SU-DHL-6 (cell line): ENCODE measurements around the gene FSIP1.

Experiments used
- EZH2phosphoT487 ChIP-seq: fragments of 200-600 bp; sonication (generic), shearing (Covaris generic); conservative IDR thresholded peaks from 2 replicates; pipeline ENCODE4 v1.6.1; 2018; ENCODE audit warnings: mild to moderate bottlenecking, antibody characterized with exemption, low read length, moderate library complexity, mixed read lengths
- TF ChIP-seq, protein P1 (sequence below): fragments of 200-600 bp; sonication (generic); IDR thresholded peaks from one replicate; pipeline ENCODE4 v1.5.1; 2017; ENCODE audit warnings: antibody characterized with exemption, mild to moderate bottlenecking, low read length, moderate library complexity; ENCODE audit not compliant: insufficient read depth, poor library complexity, severe bottlenecking

DNA sequence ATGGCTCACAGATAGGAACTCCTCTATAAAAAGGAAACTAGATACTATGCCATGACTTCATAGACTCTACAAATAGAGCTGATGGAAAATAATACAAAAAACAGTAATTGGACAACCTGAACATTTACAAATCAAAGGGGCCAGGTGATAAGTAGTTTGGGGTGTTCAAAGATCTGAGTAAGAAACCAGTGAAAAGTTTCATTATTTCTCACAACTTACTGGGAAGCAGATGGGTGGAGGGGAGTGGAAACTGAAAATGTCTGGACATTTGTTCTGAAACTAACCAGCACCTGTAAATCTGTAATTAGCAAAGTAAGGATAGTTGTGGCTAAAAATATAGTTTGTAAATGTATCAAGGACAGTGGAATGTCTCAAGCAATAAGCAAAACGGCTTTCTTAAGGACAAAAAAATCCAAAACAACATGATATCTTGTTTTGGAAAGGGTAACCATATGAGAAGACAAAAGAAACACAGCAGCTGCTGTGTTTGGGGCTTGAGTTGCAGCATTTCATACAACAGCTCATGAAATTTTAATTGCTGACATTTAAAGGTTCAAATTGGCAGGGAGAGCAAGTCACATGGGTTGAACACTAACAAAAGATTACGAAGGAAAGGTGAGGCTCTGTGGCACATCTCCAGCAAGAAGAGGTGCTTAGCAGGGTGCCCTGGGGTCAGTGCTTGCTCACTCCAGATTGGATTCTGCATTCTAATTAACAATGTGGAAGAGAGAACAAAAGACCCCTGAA lies 228.5 kb downstream of the FSIP1 start:
- TF ChIP-seq, protein P1, sequence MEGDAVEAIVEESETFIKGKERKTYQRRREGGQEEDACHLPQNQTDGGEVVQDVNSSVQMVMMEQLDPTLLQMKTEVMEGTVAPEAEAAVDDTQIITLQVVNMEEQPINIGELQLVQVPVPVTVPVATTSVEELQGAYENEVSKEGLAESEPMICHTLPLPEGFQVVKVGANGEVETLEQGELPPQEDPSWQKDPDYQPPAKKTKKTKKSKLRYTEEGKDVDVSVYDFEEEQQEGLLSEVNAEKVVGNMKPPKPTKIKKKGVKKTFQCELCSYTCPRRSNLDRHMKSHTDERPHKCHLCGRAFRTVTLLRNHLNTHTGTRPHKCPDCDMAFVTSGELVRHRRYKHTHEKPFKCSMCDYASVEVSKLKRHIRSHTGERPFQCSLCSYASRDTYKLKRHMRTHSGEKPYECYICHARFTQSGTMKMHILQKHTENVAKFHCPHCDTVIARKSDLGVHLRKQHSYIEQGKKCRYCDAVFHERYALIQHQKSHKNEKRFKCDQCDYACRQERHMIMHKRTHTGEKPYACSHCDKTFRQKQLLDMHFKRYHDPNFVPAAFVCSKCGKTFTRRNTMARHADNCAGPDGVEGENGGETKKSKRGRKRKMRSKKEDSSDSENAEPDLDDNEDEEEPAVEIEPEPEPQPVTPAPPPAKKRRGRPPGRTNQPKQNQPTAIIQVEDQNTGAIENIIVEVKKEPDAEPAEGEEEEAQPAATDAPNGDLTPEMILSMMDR: no peak
- no peak for TF ChIP-seq EZH2phosphoT487
